Measurements from ENCODE around the gene RNGTT.
"Not testable (repeated sequence)": the region's sequence is repeated elsewhere in the genome, so short reads cannot be mapped to it uniquely, and the experiment has no call there.

The RNGTT gene

DNA sequence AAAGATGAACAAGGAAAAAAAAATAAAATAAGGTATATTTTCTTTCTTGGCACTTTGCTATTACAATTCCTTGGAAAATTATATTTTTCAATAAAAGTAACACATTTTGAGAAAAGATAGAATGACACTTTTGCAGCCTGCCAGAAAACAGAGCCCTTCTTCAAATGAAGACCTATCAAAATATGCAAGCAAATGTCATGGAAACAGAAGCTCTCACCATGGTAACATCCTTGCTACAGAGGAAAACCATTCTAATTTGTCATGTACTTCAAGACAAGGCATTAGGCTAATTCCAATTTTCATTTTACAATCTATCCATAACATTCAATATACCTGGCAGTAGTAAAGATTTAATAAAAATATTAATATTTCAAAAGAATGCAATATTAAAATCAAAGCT is 177.9 kb downstream of the RNGTT start:
- DNase-seq, result no peak

- peak; percentile 26 for DNase-seq
Observed at GRCh38 chr6:88780714-88781389, 182.6 kb downstream of the RNGTT start.

DNA sequence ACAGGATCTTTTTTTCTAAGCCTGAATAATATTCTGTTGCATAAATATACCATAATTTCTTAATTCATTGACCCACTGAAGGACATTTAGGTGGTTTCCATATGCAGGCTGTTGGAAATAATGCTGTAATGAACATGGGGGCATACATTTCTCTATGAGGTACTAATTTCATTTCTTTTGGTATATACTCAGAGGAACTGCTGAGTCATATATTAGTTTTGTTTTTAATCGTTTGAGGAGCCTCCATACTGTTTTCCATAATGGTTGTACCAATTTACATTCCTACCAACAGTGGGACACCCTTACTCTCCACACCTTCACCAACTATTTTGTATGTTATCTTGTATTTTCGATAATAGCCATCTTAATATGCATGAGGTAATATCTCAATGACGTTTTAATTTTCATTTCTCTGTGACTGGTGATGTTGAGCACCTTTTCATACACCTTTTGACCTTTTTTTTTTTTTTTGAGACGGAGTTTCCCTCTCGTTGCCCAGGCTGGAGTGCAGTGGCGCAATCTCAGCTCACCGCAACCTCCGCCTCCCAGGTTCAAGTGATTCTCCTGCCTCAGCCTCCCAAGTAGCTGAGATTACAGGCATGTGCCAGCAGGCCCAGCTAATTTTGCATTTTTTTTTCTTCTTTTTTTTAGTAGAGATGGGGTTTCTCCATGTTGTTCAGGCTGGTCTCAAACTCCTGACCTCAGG is 187.4 kb downstream of the RNGTT start:
- DNase-seq, result no peak

GRCh38 chr6:88768114-88768513 is 195.3 kb downstream of the RNGTT start:
- DNase-seq, result not testable (repeated sequence)

GRCh38 chr6:88764081-88764480 is 199.3 kb downstream of the RNGTT start:
- no peak for DNase-seq

GRCh38 chr6:88763160-88763559 is 200.3 kb downstream of the RNGTT start:
- no peak for DNase-seq

GRCh38 chr6:88761237-88762031 is 202.0 kb downstream of the RNGTT start:
- DNase-seq, result peak; percentile 7

- DNase-seq, result no peak
Observed at GRCh38 chr6:88760091-88760490, 203.3 kb downstream of the RNGTT start.

DNA sequence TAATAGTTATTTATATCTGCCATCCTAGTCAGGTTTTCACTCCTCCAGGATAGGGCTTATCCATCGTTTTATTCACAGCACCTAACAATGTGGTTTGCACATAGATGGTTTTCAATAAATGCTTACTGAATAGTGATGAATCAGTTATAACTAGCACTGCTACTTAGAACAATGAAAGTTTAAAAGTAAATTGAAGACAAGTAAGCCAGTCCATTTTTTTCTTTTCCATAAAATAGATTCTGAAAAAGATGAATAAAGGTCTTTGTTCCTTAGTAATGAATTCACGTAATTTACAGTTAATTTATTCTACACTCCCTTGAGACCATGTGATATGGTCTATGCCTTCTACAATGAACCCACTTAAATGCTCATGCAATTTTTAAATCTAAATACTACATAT is 212.5 kb downstream of the RNGTT start:
- DNase-seq, result no peak

GRCh38 chr6:88749849-88750248 is 213.6 kb downstream of the RNGTT start:
- DNase-seq, result no peak

DNA sequence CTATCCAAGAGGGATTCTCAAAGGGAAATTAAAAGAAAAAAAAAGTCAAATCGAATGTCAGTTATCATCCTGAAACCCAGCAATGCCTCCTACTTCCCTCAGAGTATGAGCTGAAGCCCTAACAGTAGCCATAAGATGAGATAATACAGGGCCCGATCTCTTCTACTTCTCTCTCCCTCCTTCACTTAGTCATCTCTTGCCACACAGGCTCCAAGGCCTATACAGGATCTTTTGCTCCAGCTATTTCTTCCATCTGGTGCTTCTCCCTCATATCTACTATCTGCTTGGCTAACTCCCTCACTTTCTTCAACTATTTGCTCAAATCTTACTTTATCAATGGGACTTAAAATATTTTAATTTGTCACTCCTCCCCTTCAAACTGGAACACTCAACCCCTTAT is 215.3 kb downstream of the RNGTT start:
- no peak for DNase-seq

DNA sequence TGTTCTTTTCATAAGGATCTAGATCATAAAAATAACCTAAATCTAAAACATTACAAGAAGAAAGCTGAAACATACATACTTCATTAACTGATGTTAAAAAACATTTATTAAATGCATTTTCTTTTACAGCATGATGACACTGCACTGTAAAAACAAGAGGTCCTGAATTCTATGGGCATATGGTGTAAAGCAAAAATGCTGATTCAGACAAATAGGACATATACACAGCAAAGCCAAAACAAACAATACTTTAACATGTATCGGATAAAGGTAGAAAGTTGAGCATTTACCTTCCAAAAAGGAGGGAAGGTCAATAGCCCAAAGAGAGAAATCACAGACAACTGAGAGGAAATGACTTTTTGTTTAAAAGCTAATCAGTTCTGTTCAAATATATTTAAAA is 221.5 kb downstream of the RNGTT start:
- DNase-seq, result no peak

DNA sequence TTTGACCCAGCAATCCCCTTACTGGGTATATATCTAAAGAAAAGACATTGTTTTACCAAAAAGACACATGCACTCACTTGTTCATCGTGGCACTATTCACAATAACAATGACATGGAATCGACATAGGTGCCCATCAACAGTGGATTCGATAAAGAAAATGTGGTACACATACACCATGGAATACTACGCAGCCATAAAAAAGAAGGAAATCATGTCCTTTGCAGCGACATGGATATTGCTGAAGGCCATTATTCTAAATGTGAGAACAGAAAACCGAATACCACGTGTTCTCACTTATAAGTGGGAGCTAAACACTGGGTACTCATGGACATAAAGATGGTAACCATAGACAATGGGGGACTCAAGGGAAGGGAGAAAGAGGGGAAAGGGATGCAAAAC is 222.3 kb downstream of the RNGTT start:
- no peak for DNase-seq

DNA sequence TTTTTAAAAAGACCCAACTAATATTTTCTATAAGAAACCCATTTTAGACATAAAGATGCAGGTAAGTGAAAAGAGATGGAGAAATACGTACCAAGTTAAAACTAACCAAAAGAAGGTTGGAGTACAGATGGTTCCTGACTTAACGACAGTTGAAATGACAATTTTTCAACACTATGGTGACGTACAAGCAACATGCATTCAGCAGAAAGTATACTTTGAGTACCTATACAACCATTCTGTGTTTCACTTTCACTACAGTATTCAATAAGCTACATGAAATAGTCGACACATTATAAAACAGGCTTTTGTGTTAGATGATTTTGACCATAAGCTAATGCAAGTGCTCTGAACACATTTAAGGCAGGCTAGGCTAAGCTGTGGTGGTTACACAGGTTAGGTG is 228.9 kb downstream of the RNGTT start:
- DNase-seq, result no peak

DNA sequence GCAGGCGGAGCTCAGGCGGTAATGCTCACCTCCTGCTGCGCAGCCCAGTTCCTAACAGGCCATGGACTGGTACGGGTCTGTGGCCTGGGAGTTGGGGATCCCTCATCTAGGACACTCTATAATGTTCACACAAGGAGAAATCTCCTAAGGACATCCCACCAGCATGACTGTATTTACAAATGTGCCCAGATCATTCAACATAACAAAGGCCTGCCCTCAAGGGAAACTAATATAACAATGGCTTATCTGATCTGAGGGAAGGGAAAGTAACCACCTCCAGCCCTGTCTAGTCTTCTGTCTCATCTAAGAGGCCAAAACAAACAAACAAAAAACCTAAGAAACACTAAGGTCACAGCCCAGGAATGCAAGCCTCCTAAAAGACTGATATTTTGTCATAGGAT is 232.8 kb downstream of the RNGTT start:
- DNase-seq, result no peak

DNA sequence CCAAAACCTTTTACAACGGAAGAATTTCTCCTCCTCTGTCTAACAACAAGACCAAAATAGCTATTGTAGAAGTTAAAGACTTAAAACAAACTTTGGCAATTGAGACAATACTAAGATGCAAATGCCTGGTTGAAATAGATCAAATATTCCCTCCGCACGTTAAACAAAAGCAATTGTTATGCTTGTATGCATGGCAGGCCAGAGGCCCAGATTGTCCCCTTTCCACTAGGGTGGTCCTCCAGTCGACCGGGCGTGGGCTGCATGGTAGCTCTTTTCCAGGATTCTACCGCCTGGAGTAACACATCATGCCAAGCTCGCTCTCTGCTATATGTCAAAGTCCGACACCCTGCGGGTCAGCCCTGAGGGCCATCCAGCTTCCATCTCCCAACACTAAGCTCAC is 234.7 kb downstream of the RNGTT start:
- no peak for DNase-seq

DNA sequence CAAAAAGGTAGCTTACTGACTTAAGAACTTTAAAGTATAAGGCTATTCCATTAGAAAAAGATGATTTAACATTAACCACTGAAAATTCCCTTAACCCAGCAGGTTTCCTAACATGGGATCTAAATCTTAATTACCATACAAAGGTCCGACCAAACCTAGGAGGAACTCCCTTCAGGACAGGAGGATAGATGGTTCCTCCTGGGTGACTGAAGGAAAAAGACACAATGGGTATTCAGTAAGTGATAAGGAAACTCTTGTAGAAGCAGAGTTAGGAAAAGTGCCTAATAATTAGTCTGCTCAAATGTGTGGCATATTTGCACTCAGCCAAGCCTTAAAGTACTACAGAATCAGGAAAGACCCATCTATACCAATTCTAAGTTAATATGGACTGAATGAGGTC is 237.0 kb downstream of the RNGTT start:
- not testable (repeated sequence) for DNase-seq

DNA sequence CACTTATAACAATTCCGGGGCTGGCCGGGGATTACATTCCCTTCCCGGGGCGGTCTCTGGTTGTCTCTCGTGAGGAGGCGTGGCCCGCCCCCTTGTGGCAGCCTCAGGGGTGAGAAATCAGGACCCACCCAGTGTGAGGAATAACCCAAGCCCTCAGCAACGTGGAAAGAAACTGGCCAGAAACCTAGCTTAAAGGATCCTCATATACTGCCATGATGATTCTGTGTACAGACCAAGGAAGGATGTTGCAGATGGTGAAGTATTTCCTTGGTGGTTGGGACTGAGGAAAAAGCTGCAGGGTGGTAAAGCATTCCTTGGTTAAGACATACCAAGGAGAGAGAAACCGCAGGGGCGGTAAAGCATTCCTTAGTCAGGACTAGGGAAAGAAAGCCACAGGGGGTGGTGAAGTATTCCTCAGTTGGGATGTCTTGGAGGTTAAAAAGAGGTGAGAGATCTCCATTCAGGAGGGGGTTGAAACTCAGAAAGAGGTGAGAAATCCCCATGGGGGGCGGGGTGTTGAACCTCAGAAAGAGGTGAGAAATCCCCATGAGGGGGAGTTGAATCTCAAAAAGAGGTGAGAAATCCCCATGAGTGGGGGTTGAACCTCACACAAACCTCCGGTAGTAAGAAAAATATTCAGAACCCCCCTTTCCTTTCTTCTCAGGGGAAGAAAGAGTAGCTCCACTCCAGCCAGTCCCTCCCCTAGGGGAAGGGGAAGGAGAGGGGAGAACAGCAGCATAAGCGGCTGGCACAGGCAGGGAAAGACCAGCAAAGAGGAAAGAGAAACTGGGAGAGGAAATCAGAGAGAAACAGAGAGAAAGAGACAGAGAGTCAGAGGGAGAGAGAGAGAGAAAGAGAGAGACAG is 238.1 kb downstream of the RNGTT start:
- DNase-seq, result no peak

- DNase-seq, result no peak
Observed at GRCh38 chr6:88722686-88723085, 240.7 kb downstream of the RNGTT start.

- DNase-seq, result not testable (repeated sequence)
Observed at GRCh38 chr6:88716399-88716798, 247.0 kb downstream of the RNGTT start.

DNA sequence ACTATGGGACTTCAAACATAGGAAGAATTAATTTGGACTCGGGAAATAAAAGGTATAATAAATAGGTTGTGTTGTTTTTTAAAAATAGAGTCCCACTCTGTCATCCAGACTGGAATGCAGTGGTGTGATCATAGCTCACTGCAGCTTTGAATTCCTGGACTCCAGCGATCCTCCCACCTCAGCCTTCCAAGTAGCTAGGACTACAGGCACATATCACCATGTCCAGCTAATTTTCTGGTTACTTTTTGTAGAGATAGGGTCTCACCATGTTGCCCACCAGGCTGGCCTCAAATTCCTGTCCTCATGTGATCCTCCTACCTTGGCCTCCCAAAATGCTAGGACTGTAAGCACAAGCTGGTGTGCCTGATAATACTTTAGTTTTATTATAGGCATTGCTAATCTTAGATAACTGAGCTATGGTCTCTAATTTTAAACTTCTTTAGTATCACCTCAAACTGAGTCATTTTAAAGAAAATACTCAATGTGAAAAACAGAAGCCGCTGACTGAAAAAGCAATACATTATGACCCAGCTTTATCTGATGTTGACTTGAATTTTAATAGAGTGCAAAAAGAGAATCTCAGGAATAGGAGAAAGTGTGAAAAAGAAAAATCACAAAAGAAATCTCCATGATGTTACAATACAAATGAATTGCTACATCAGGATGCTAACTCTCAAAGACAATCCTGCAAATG is 251.0 kb downstream of the RNGTT start:
- no peak for DNase-seq

- DNase-seq, result no peak
Observed at GRCh38 chr6:88709819-88710246, 253.6 kb downstream of the RNGTT start.
